Measurements from ENCODE around the gene RAD51C.
"Not testable (repeated sequence)": the region's sequence is repeated elsewhere in the genome, so short reads cannot be mapped to it uniquely, and the experiment has no call there.

RAD51C gene

GRCh38 chr17:58671969-58672368 lies 20.4 kb upstream of the RAD51C start:
- TF ChIP-seq, protein P1, sequence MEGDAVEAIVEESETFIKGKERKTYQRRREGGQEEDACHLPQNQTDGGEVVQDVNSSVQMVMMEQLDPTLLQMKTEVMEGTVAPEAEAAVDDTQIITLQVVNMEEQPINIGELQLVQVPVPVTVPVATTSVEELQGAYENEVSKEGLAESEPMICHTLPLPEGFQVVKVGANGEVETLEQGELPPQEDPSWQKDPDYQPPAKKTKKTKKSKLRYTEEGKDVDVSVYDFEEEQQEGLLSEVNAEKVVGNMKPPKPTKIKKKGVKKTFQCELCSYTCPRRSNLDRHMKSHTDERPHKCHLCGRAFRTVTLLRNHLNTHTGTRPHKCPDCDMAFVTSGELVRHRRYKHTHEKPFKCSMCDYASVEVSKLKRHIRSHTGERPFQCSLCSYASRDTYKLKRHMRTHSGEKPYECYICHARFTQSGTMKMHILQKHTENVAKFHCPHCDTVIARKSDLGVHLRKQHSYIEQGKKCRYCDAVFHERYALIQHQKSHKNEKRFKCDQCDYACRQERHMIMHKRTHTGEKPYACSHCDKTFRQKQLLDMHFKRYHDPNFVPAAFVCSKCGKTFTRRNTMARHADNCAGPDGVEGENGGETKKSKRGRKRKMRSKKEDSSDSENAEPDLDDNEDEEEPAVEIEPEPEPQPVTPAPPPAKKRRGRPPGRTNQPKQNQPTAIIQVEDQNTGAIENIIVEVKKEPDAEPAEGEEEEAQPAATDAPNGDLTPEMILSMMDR (conservative IDR thresholded peaks at IDR 0.05; ENCODE audit: low read length): no peak
- no peak for DNase-seq (ENCODE audit: low read depth)
- no peak overlapping the region for H3K4me3 ChIP-seq (ENCODE audit: low read length)

DNA sequence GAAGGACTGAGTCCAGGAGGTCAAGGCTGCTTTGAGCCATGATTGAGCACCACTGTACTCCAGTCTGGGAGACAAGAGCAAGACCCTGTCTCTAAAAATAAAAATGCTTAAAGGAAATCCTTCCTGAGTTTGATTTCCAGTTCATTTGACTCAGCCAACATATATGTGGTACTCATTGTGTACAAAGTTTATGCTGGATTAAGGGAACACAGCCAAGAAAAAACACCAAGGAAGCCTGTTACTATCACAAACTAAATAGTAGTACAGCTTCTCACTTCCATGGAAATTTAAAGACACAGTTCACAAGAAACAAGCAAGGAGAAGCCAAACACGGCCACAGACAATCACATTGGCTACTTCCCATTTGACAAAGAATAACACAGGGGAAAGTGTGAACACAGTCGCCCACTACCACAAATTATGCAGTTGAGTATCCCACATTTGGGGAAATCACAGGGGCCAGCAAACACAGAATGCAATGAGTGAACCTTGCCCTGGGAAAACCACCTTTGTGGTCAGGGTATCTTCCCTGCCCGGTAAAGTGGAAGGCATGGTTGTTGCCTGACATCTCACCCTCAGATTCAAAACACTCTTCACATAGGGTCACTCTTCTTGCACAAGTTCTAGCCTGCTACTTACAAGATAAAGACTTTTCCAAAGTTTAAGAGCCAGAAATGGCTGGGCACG lies 15.1 kb upstream of the RAD51C start:
- TF ChIP-seq, protein P1 (conservative IDR thresholded peaks at IDR 0.05; ENCODE audit: low read length): no peak
- H3K4me3 ChIP-seq (ENCODE audit: low read length): no peak overlapping the region
- DNase-seq (ENCODE audit: low read depth): no peak

- H3K4me3 ChIP-seq (ENCODE audit: low read length): not testable (repeated sequence)
Measured at GRCh38 chr17:58678287-58678686, 14.1 kb upstream of the RAD51C start.

GRCh38 chr17:58679263-58680037 lies 13.0 kb upstream of the RAD51C start:
- DNase-seq (ENCODE audit: low read depth): no peak
- TF ChIP-seq, protein P1 (conservative IDR thresholded peaks at IDR 0.05; ENCODE audit: low read length): no peak
- H3K4me3 ChIP-seq (ENCODE audit: low read length): no peak overlapping the region

More at GRCh38 chr17:58678287-58678686, 14.1 kb upstream of the RAD51C start:
- DNase-seq (ENCODE audit: low read depth): not testable (repeated sequence)

- no peak overlapping the region for H3K4me3 ChIP-seq (ENCODE audit: low read length)
- TF ChIP-seq, protein P1 (conservative IDR thresholded peaks at IDR 0.05; ENCODE audit: low read length): no peak
Measured at GRCh38 chr17:58680038-58680369, 12.4 kb upstream of the RAD51C start.

GRCh38 chr17:58684003-58684402 lies 8.4 kb upstream of the RAD51C start:
- no peak for DNase-seq (ENCODE audit: low read depth)
- TF ChIP-seq, protein P1 (conservative IDR thresholded peaks at IDR 0.05; ENCODE audit: low read length): no peak
- H3K4me3 ChIP-seq (ENCODE audit: low read length): no peak overlapping the region

More at GRCh38 chr17:58680038-58680369, 12.4 kb upstream of the RAD51C start:
- no peak for DNase-seq (ENCODE audit: low read depth)

DNA sequence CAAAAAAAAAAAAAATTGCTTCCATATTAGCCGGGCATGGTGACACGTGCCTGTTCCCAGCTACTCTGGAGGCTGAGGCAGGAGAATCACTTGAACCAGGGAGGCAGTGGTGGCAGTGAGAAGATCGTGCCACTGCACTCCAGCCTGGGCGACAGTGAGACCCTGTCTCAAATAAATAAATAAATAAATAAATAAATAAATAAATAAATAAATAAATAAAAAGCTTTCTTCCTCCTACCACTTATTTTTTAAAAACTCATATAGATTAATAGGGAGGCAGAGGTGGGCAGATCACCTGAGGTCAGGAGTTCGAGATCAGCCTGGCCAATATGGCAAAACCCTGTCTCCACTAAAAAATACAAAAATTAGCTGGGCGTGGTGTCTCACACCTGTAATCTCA lies 7.9 kb upstream of the RAD51C start:
- DNase-seq (ENCODE audit: low read depth); H3K4me3 ChIP-seq (ENCODE audit: low read length): not testable (repeated sequence)

DNA sequence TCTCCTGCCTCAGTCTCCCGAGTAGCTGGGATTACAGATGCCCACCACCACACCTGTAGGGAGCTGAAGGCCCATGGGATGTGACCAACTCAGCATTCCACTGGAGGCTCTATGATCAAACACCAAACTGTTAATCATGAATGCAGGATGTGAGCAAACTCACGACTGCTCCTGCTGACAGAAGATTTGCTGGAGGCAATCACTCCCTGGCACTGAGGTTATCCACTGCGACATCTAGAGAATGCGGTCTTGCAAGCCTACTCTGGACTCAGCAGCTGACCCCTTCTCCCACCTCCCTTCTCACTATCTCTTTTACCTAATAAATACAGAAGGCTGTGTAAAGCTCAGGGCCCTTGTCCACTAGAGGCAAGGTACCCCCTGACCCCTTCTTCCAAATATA lies 5.4 kb upstream of the RAD51C start:
- TF ChIP-seq, protein P1 (conservative IDR thresholded peaks at IDR 0.05; ENCODE audit: low read length): no peak
- DNase-seq (ENCODE audit: low read depth): no peak
- H3K4me3 ChIP-seq (ENCODE audit: low read length): no peak overlapping the region

All from AG10803 (cell line).